ENCODE results near the gene RUNX1. TPM values are rescaled to one million over a fixed set of nuclear protein-coding genes. Genes with fewer than 3 reads are reported as not detected.

The RUNX1 gene
- total and polyA plus RNA-seq, 2 of the 13 experiments (the other 11 are each of a cell fraction or from before 2014, with no cell fraction given), result 5.4 to 6.4 TPM

DNA sequence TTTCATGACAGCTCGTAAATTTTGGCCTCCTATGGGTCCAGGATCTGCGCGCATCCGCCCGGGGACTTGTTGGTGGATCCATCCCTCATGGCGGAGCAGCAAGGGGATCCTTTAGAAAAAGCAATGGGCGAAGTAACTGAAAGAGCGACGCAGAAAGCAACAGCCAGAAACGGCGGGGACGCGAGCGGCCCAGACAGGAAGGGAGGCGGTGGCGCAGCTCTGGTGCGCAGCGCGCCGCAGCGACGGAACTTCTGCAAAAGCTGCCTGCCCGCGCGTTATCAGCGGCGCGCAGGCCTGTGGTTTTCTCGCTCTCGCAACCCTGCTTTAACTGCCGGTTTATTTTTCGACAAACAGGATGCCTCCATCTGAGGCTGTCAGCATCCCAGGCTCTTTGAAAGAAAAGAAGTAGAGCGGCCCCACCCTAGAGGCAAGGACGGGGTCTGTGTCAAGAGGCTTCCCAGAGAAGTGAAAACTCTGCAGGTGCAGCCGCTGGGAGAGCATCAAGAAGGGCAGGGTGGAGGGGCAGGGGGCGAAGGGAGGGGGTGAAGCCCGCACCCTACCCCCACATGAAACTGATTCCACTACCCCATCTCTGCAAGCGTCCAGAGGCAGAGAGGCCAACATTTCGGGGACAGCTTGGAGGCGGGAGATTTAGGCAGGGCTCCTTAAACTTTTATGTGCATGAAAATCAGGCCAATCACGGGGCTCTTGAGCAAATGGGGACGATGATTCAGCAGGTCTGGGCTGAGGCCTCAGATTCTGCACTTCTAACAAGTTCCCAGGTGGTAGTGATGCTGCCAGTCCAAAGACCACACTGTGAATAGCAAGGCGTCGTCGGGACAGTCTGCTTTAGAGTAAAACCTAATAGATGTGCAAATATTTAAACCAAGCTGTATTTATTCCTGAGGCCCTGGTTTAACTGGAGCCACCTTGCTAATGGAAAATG, 22.2 kb downstream of the RUNX1 start:
- ATAC-seq, result peak; percentile 86
- WGBS (ENCODE audit: low lambda C conversion rate), result 81% methylated on average over 45 of the region's 45 CpGs
- Histone ChIP-seq H3K9me3 (ENCODE audit: low read length) (no peaks in the 10 kb centered on the region), H2AFZ (ENCODE audit: low read length) (no peak overlapping the region), H3K4me3 (replicated peaks in 1 of 3; ENCODE audit: insufficient read depth in 1 of 3, low read depth in 2 of 3, low read length in 3 of 3) (no peak overlapping the region), H4K20me1 (ENCODE audit: insufficient read depth, low read length) (no peaks in the 10 kb centered on the region), H3K79me2 (ENCODE audit: insufficient read depth, low read length) (no peaks in the 10 kb centered on the region), H3K27ac (ENCODE audit: extremely low read length, insufficient read depth, low read length) (peak overlapping the region; percentile 73), H3K4me2 (ENCODE audit: low read depth, low read length) (peak overlapping the region; percentile 44), H3K4me1 (ENCODE audit: insufficient read depth, low read length) (peaks cover 71% of the 10 kb centered on the region), H3K36me3 (replicated peaks in 1 of 2; ENCODE audit: control insufficient read depth in 1 of 2, insufficient read depth in 2 of 2, low read length in 2 of 2) (no peaks in the 10 kb centered on the region), H3K9ac (ENCODE audit: insufficient read depth, low read depth, low read length) (0 out of 2 replicates have a peak overlapping the region, but pooled peaks have one; percentile 18), H3K27me3 (ENCODE audit: control insufficient read depth in 1 of 2, insufficient read depth in 2 of 2, low read length in 2 of 2) (no peaks in the 10 kb centered on the region)
- FAIRE-seq, result peak; percentile 93
- peak; percentile 95 for DNase-seq (ENCODE audit: low spot score)
- POLR2A ChIA-PET, result interaction anchor here (0.9 to 1.5 kb wide), 3 partner anchors 12 to 138 kb away, joined by 3 to 7 read pairs (median 4); no protein-coding TSS in a partner anchor
- CTCF ChIA-PET (ENCODE audit: low intra/inter-chr PET ratio, low total read pairs), result no interaction called here
- BruUV-seq (replicated peaks), result no TSS peak
- intact Hi-C loops (cut with micrococcal nuclease; ENCODE audit: unreplicated experiment) (loop anchor here (5.0 to 10.0 kb wide), 2 partner anchors 62 to 135 kb away; no protein-coding TSS in a partner anchor), in situ Hi-C loops (cut with HindIII; ENCODE audit: extremely low pct_ligation_motif_present, low pct_unique_long_range_greater_than_20kb) (no loop called here)
- TF ChIP-seq ZNF605 (CRISPR knock-in tag; IDR thresholded peaks at IDR 0.05) (no peak), ZNF337 (CRISPR knock-in tag; IDR thresholded peaks at IDR 0.05; ENCODE audit: borderline replicate concordance, low read depth) (0 out of 2 replicates have a peak, but pooled peaks have one; percentile 35), NFE2L2 (IDR thresholded peaks at IDR 0.05; ENCODE audit: low read length) (peak; percentile 92), GFI1 (CRISPR knock-in tag; IDR thresholded peaks at IDR 0.05; ENCODE audit: borderline replicate concordance) (peak; percentile 17; the same call in 1 of the 2 replicates), ZNF776 (CRISPR knock-in tag; IDR thresholded peaks at IDR 0.05) (no peak), MED13 (CRISPR knock-in tag; IDR thresholded peaks at IDR 0.05) (peak; percentile 31; the same call in 1 of the 2 replicates), TBX2 (CRISPR knock-in tag; IDR thresholded peaks at IDR 0.05; ENCODE audit: borderline replicate concordance) (peak; percentile 69; the same call in 1 of the 2 replicates), HDAC1 (CRISPR knock-in tag; IDR thresholded peaks at IDR 0.05) (no peak), PRPF4 (IDR thresholded peaks at IDR 0.05; ENCODE audit: low read depth, low read length, poor library complexity, severe bottlenecking) (peak; percentile 10), ZFY (CRISPR knock-in tag; IDR thresholded peaks at IDR 0.05) (peak; percentile 43; the same call in 1 of the 2 replicates), HOXA3 (CRISPR knock-in tag; IDR thresholded peaks at IDR 0.05) (peak; percentile 53; the same call in 1 of the 2 replicates), SOX6 (IDR thresholded peaks at IDR 0.05) (no peak), SOX6 (CRISPR knock-in tag; IDR thresholded peaks at IDR 0.05) (peak; percentile 35; the same call in 1 of the 2 replicates), MAFK (conservative IDR thresholded peaks at IDR 0.05 in 1 of 2, IDR thresholded peaks at IDR 0.05 in 1 of 2; ENCODE audit: low read length in 2 of 2) (peak; percentile 63 to 77), NCOA2 (CRISPR knock-in tag; IDR thresholded peaks at IDR 0.05) (peak; percentile 72), ATM (IDR thresholded peaks at IDR 0.05; ENCODE audit: borderline replicate concordance) (no peak), MAFF (IDR thresholded peaks at IDR 0.05; ENCODE audit: low read depth, low read length) (peak; percentile 65)
- TF ChIP-seq, protein P1, sequence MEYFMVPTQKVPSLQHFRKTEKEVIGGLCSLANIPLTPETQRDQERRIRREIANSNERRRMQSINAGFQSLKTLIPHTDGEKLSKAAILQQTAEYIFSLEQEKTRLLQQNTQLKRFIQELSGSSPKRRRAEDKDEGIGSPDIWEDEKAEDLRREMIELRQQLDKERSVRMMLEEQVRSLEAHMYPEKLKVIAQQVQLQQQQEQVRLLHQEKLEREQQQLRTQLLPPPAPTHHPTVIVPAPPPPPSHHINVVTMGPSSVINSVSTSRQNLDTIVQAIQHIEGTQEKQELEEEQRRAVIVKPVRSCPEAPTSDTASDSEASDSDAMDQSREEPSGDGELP (IDR thresholded peaks at IDR 0.05; ENCODE audit: borderline replicate concordance, low read depth), result peak; percentile 50; the same call in 1 of the 2 replicates
- TF ChIP-seq, protein P2, sequence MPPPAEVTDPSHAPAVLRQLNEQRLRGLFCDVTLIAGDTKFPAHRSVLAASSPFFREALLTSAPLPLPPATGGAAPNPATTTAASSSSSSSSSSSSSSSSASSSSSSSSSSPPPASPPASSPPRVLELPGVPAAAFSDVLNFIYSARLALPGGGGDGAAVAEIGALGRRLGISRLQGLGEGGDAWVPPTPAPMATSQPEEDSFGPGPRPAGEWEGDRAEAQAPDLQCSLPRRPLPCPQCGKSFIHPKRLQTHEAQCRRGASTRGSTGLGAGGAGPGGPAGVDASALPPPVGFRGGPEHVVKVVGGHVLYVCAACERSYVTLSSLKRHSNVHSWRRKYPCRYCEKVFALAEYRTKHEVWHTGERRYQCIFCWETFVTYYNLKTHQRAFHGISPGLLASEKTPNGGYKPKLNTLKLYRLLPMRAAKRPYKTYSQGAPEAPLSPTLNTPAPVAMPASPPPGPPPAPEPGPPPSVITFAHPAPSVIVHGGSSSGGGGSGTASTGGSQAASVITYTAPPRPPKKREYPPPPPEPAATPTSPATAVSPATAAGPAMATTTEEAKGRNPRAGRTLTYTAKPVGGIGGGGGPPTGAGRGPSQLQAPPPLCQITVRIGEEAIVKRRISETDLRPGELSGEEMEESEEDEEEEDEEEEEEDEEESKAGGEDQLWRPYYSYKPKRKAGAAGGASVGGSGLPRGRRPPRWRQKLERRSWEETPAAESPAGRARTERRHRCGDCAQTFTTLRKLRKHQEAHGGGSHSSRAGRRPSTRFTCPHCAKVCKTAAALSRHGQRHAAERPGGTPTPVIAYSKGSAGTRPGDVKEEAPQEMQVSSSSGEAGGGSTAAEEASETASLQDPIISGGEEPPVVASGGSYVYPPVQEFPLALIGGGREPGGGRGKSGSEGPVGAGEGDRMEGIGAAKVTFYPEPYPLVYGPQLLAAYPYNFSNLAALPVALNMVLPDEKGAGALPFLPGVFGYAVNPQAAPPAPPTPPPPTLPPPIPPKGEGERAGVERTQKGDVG (CRISPR knock-in tag; IDR thresholded peaks at IDR 0.05; ENCODE audit: borderline replicate concordance), result 0 out of 2 replicates have a peak, but pooled peaks have one; percentile 22

Measured in HepG2 (cell line).